Ovary (tissue), 9 donors: ENCODE results near the gene LRRN4CL. TPM values are rescaled to one million over a fixed set of nuclear protein-coding genes. Genes with fewer than 3 reads are reported as not detected.
"Not testable (repeated sequence)": the region's sequence is repeated elsewhere in the genome, so short reads cannot be mapped to it uniquely, and the experiment has no call there.

Experiments used
- DNase-seq, 5 donors: peaks; one replicate each; pipeline ENCODE4 v3.0.0-alpha.2; 2019 to 2020
- H3K27ac ChIP-seq, 2 donors: fragments of 200-600 bp; one replicate each; pipeline versions ENCODE4 v1.5.1 to v1.8.0; 2019 to 2022
- H3K27me3 ChIP-seq: fragments of 200-600 bp; one replicate; pipeline ENCODE4 v1.8.0; 2022
- H3K36me3 ChIP-seq: fragments of 200-600 bp; sonication (generic); one replicate; pipeline ENCODE4 v1.5.1; 2019
- H3K4me1 ChIP-seq: one replicate; pipeline ENCODE4 v1.8.1; 2013; ENCODE audit warnings: mild to moderate bottlenecking, moderate library complexity; ENCODE audit not compliant: insufficient read depth
- H3K4me3 ChIP-seq: fragments of 200-600 bp; sonication (generic); one replicate; pipeline ENCODE4 v1.5.1; 2017
- H3K9me3 ChIP-seq, 2 donors: fragments of 200-600 bp in 1 of 2; sonication (generic) in 1 of 2; one replicate each; pipeline versions ENCODE4 v1.5.1 to v1.8.1; 2013 to 2019; ENCODE audit warnings: mild to moderate bottlenecking in 1 of 2, moderate library complexity in 1 of 2
- CTCF ChIP-seq, 3 donors: fragments of 450-650 bp in 2 of 3; fragments of 200-600 bp in 1 of 3; IDR thresholded peaks; one replicate each; pipeline versions ENCODE4 v1.5.1 to v1.8.0; 2016 to 2022; ENCODE audit warnings: antibody characterized with exemption in 3 of 3, mild to moderate bottlenecking in 1 of 3
- EP300 ChIP-seq: sonication (generic); formaldehyde crosslinking; IDR thresholded peaks from one replicate; pipeline ENCODE4 v1.6.1; 2017; ENCODE audit warnings: antibody characterized with exemption
- POLR2A ChIP-seq: fragments of 450-650 bp; IDR thresholded peaks from one replicate; pipeline ENCODE4 v1.6.1; 2017; ENCODE audit warnings: antibody characterized with exemption, mild to moderate bottlenecking, moderate library complexity
- WGBS, 3 donors: extraction: QIAGEN DNeasy Blood & Tissue Kit in 1 of 3; methylation state at CpG; one replicate each; pipeline versions ENCODE4 v1.1.5 to v1.1.7; 2013 to 2017; 5-methylcytosine and 5-hydroxymethylcytosine counted together
- intact Hi-C, 4 donors: fragments of 100-400 bp; cut with DNase I; formaldehyde crosslinking; loops; one replicate each; pipeline versions ENCODE4 v1.11.0 to v1.15.1; 2022 to 2023
- polyA plus RNA-seq, 2 donors: library from polyadenylated mRNA; stranded (reverse); fragments of 200-250 nt in 1 of 2; fragments of 350-450 nt in 1 of 2; fragmentation: Illumina TruSeq in 1 of 2; extraction: RNeasy Lipid Tissue Mini Kit (QIAGEN cat#74804) in 1 of 2; gene quantifications; one replicate each; pipeline ENCODE4 v1.2.3, GENCODE V29; 2013 to 2014
- total RNA-seq, 7 donors: library from RNA; depleted of rRNA in 2 of 7; stranded (reverse); fragments of >200 nt in 2 of 7; fragmentation: NEBNext Ultra II Directional in 3 of 7; extraction: Animal tissue kit (Norgen Biotek cat#: 25700) in 3 of 7; gene quantifications; one replicate each; pipeline versions ENCODE4 v1.1.0 to v1.2.4, GENCODE V29; 2016 to 2023
- donor health status: DM: no; HTN: no; CAD: no; lungs with moderate emphysema.
- donor health status: DM: no; HTN: no; CAD: no.
- donor health status: Bipolar disorder and iron deficiency.
- donor health status: DM: yes; HTN: yes; CAD: no.
- donor health status: DM: no; HTN: no; CAD: no.
- donor health status: DM: yes; HTN: yes; CAD: no.

Gene LRRN4CL
- total and polyA plus RNA-seq, 9 donors = 18.5 to 38.6 (median 25.5) TPM

GRCh38 chr11:62677714-62678113 is 11.6 kb downstream of the LRRN4CL start:
- Histone ChIP-seq H3K27me3 (no peaks in the 10 kb centered on the region), H3K4me3 (no peak overlapping the region), H3K27ac (no peak overlapping the region), H3K36me3 (no peaks in the 10 kb centered on the region), H3K4me1 (peaks cover 6% of the 10 kb centered on the region), H3K9me3 (no peaks in the 10 kb centered on the region)
- WGBS, 3 donors = 67 to 73% (median 69%) methylated on average over 15 of the region's 15 CpGs
- intact Hi-C loops = loop anchor here in 2 of 4 donors (5.0 to 10.0 kb wide), 2 partner anchors 50 to 283 kb away; partner anchors contain the start of genes HNRNPUL2 (in 1 of the 2) and TTC9C (in 1 of the 2)
- no peak for DNase-seq
- TF ChIP-seq EP300 = no peak
- TF ChIP-seq POLR2A = no peak

GRCh38 chr11:62677156-62677555 is 12.2 kb downstream of the LRRN4CL start:
- WGBS, 3 donors = 68 to 72% (median 69%) methylated on average over 6 of the region's 6 CpGs
- DNase-seq = no peak
- no peak for TF ChIP-seq POLR2A

GRCh38 chr11:62676698-62677097 is 12.6 kb downstream of the LRRN4CL start:
- Histone ChIP-seq H3K4me3 (no peak overlapping the region), H3K36me3 (no peaks in the 10 kb centered on the region), H3K27ac (no peak overlapping the region), H3K9me3 (no peaks in the 10 kb centered on the region), H3K4me1 (peaks cover 8% of the 10 kb centered on the region), H3K27me3 (no peaks in the 10 kb centered on the region)
- intact Hi-C loops = loop anchor here in 2 of 4 donors (5.0 to 10.0 kb wide), 2 partner anchors 51 to 282 kb away; partner anchors contain the start of genes HNRNPUL2 (in 1 of the 2) and TTC9C (in 1 of the 2)
- WGBS, 3 donors = 25 to 26% (median 26%) methylated on average over 6 of the region's 6 CpGs
- TF ChIP-seq POLR2A (no peak), EP300 (no peak), CTCF (IDR thresholded peaks at IDR 0.05) (no peak)
- DNase-seq = no peak

More at GRCh38 chr11:62677156-62677555, 12.2 kb downstream of the LRRN4CL start:
- Histone ChIP-seq H3K4me1 (peaks cover 8% of the 10 kb centered on the region), H3K27me3 (no peaks in the 10 kb centered on the region), H3K4me3 (no peak overlapping the region), H3K9me3 (no peaks in the 10 kb centered on the region), H3K27ac (no peak overlapping the region), H3K36me3 (no peaks in the 10 kb centered on the region)
- intact Hi-C loops = loop anchor here in 2 of 4 donors (5.0 to 10.0 kb wide), 2 partner anchors 50 to 282 kb away; partner anchors contain the start of genes HNRNPUL2 (in 1 of the 2) and TTC9C (in 1 of the 2)

- 87 to 97% (median 91%) methylated on average over 10 of the region's 10 CpGs for WGBS, 3 donors
- H3K4me1 ChIP-seq = peaks cover 11% of the 10 kb centered on the region
- H3K27me3 ChIP-seq, H3K9me3 ChIP-seq, DNase-seq, H3K4me3 ChIP-seq, H3K27ac ChIP-seq, H3K36me3 ChIP-seq: not testable (repeated sequence)
- intact Hi-C loops = loop anchor here in 2 of 4 donors (5.0 to 10.0 kb wide), 2 partner anchors 52 to 281 kb away; partner anchors contain the start of genes HNRNPUL2 (in 1 of the 2) and TTC9C (in 1 of the 2)
These were observed 13.9 kb downstream of the LRRN4CL start for GRCh38 chr11:62675415-62675814.

- WGBS, 3 donors = 68 to 70% (median 69%) methylated on average over 2 of the region's 2 CpGs
- peaks cover 11% of the 10 kb centered on the region for H3K4me1 ChIP-seq
These were observed 16.2 kb downstream of the LRRN4CL start for GRCh38 chr11:62673196-62673525.

More at GRCh38 chr11:62673196-62673525, 16.2 kb downstream of the LRRN4CL start:
- intact Hi-C loops = loop anchor here in 2 of 4 donors (5.0 to 10.0 kb wide), 2 partner anchors 54 to 278 kb away; partner anchors contain the start of genes HNRNPUL2 (in 1 of the 2) and TTC9C (in 1 of the 2)
- no peaks in the 10 kb centered on the region for H3K9me3 ChIP-seq
- no peak overlapping the region for H3K27ac ChIP-seq
- no peak overlapping the region for H3K4me3 ChIP-seq
- no peaks in the 10 kb centered on the region for H3K36me3 ChIP-seq
- TF ChIP-seq EP300 = no peak
- no peak for TF ChIP-seq POLR2A
- TF ChIP-seq CTCF (IDR thresholded peaks at IDR 0.05) = no peak
- no peak for DNase-seq
- H3K27me3 ChIP-seq = no peaks in the 10 kb centered on the region
